Measurements from ENCODE around the gene SYT2. TPM values are rescaled to one million over a fixed set of nuclear protein-coding genes. Genes with fewer than 3 reads are reported as not detected.

Gene SYT2
- total RNA-seq, 1 experiment from 2014 or later, result not detected

DNA sequence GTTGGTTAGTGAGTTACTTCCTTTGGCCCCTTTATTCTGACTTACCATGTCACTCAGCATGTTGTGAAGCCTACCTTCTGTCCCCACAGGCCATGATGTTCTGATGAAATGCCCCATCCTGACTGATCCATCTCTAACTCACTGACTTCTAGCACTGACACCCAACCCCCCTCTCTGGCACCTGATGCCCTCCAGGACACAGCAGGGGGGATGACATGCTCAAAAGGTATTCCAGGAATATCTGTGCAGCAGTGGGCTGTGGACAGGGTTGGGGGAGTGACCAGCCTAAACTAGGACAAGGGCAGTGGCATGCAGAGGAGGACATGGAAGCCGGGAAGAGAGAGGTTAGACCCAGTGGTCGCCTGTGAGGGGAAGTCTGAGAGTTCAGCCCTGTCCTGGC lies 25.5 kb downstream of the SYT2 start:
- ChIA-PET CTCF (no interaction called here), RAD21 (ENCODE audit: low non-redundant PET in 1 of 2, low total read pairs in 2 of 2, uncharacterized antibody in 2 of 2, unreplicated experiment in 2 of 2) (no interaction called here), POLR2A (no interaction called here)
- Histone ChIP-seq H3K4me1 (ENCODE audit: control insufficient read depth in 1 of 2, insufficient read depth in 2 of 2, low read length in 2 of 2) (peaks cover 5 to 8% of the 10 kb centered on the region in 2 experiments; a peak in 3 of 4 replicates), H3K4me3 (replicated peaks in 1 of 2; ENCODE audit: low read depth in 1 of 2, low read length in 2 of 2) (no peak overlapping the region), H3K36me3 (ENCODE audit: control insufficient read depth in 1 of 2, insufficient read depth in 2 of 2, low read length in 2 of 2) (no peaks in the 10 kb centered on the region), H3K9me3 (ENCODE audit: control insufficient read depth in 1 of 2, insufficient read depth in 1 of 2, low read depth in 1 of 2, low read length in 2 of 2) (no peaks in the 10 kb centered on the region), H3K79me2 (ENCODE audit: insufficient read depth, low read length) (no peaks in the 10 kb centered on the region), H3K27ac (ENCODE audit: low read depth, low read length) (no peak overlapping the region), H3K9me2 (ENCODE audit: insufficient read depth) (no peaks in the 10 kb centered on the region), H4K20me1 (ENCODE audit: insufficient read depth) (no peaks in the 10 kb centered on the region), H2AFZ (ENCODE audit: low read depth, low read length, poor library complexity, severe bottlenecking) (no peak overlapping the region), H3K27me3 (ENCODE audit: insufficient read depth, low read length) (peaks cover 64% of the 10 kb centered on the region), H3K9ac (ENCODE audit: low read length) (no peak overlapping the region), H3K4me2 (ENCODE audit: low read length) (peak overlapping the region; percentile 40; the same call in 1 of the 2 replicates)
- intact Hi-C loops (cut with micrococcal nuclease), result no loop called here
- TF ChIP-seq POLR2A (IDR thresholded peaks at IDR 0.05; ENCODE audit: borderline replicate concordance, extremely low read depth, insufficient read depth, insufficient read length), result no peak
- BruUV-seq (replicated peaks), result no TSS peak
- DNase-seq (ENCODE audit: low read depth, low spot score) (no peak), ATAC-seq (no peak)

- Histone ChIP-seq H3K4me2 (ENCODE audit: low read length) (no peak overlapping the region), H3K9me2 (ENCODE audit: insufficient read depth) (no peaks in the 10 kb centered on the region), H3K27me3 (ENCODE audit: insufficient read depth, low read length) (peaks cover 47% of the 10 kb centered on the region), H3K9me3 (ENCODE audit: control insufficient read depth in 1 of 2, insufficient read depth in 1 of 2, low read depth in 1 of 2, low read length in 2 of 2) (no peaks in the 10 kb centered on the region), H4K20me1 (ENCODE audit: insufficient read depth) (no peaks in the 10 kb centered on the region), H3K36me3 (ENCODE audit: control insufficient read depth in 1 of 2, insufficient read depth in 2 of 2, low read length in 2 of 2) (no peaks in the 10 kb centered on the region), H3K4me1 (ENCODE audit: control insufficient read depth in 1 of 2, insufficient read depth in 2 of 2, low read length in 2 of 2) (peaks cover 5 to 8% of the 10 kb centered on the region in 2 experiments; a peak in 3 of 4 replicates), H3K4me3 (replicated peaks in 1 of 2; ENCODE audit: low read depth in 1 of 2, low read length in 2 of 2) (no peak overlapping the region), H3K9ac (ENCODE audit: low read length) (no peak overlapping the region), H3K79me2 (ENCODE audit: insufficient read depth, low read length) (no peaks in the 10 kb centered on the region), H2AFZ (ENCODE audit: low read depth, low read length, poor library complexity, severe bottlenecking) (no peak overlapping the region), H3K27ac (ENCODE audit: low read depth, low read length) (no peak overlapping the region)
- intact Hi-C loops (cut with micrococcal nuclease), result no loop called here
- ChIA-PET CTCF (no interaction called here), RAD21 (ENCODE audit: low non-redundant PET in 1 of 2, low total read pairs in 2 of 2, uncharacterized antibody in 2 of 2, unreplicated experiment in 2 of 2) (no interaction called here), POLR2A (interaction anchor here (0.7 kb wide), 1 partner anchor 10 kb away, joined by 3 read pairs; no protein-coding TSS in a partner anchor)
- BruUV-seq (replicated peaks), result no TSS peak
- no peak for DNase-seq (ENCODE audit: low read depth, low spot score)
- no peak for ATAC-seq
- TF ChIP-seq JUND (IDR thresholded peaks at IDR 0.05), result no peak
- no peak for TF ChIP-seq FOSL1 (IDR thresholded peaks at IDR 0.05; ENCODE audit: low read depth)
- TF ChIP-seq EZH2 (IDR thresholded peaks at IDR 0.05), result no peak
- TF ChIP-seq POLR2AphosphoS5 (IDR thresholded peaks at IDR 0.05; ENCODE audit: low read depth, low read length), result no peak
- no peak for TF ChIP-seq SP1 (IDR thresholded peaks at IDR 0.05; ENCODE audit: low read depth)
- no peak for TF ChIP-seq ZFX (IDR thresholded peaks at IDR 0.05)
- TF ChIP-seq ELF1 (IDR thresholded peaks at IDR 0.05; ENCODE audit: borderline replicate concordance, low read depth), result no peak
- TF ChIP-seq, protein P1, sequence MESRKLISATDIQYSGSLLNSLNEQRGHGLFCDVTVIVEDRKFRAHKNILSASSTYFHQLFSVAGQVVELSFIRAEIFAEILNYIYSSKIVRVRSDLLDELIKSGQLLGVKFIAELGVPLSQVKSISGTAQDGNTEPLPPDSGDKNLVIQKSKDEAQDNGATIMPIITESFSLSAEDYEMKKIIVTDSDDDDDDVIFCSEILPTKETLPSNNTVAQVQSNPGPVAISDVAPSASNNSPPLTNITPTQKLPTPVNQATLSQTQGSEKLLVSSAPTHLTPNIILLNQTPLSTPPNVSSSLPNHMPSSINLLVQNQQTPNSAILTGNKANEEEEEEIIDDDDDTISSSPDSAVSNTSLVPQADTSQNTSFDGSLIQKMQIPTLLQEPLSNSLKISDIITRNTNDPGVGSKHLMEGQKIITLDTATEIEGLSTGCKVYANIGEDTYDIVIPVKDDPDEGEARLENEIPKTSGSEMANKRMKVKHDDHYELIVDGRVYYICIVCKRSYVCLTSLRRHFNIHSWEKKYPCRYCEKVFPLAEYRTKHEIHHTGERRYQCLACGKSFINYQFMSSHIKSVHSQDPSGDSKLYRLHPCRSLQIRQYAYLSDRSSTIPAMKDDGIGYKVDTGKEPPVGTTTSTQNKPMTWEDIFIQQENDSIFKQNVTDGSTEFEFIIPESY (IDR thresholded peaks at IDR 0.05; ENCODE audit: extremely low read depth, insufficient replicate concordance, low read length), result no peak
- no peak for TF ChIP-seq SIN3A (IDR thresholded peaks at IDR 0.05; ENCODE audit: low read depth)
- no peak for TF ChIP-seq RAD21 (IDR thresholded peaks at IDR 0.05; ENCODE audit: low read depth)
- no peak for TF ChIP-seq YY1 (IDR thresholded peaks at IDR 0.05; ENCODE audit: extremely low read depth, insufficient replicate concordance, low read depth, low read length)
- no peak for TF ChIP-seq SRF (IDR thresholded peaks at IDR 0.05; ENCODE audit: low read depth)
- TF ChIP-seq CEBPB (IDR thresholded peaks at IDR 0.05; ENCODE audit: low read depth), result no peak
- TF ChIP-seq, protein P2, sequence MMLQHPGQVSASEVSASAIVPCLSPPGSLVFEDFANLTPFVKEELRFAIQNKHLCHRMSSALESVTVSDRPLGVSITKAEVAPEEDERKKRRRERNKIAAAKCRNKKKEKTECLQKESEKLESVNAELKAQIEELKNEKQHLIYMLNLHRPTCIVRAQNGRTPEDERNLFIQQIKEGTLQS (IDR thresholded peaks at IDR 0.05), result no peak
- TF ChIP-seq REST (IDR thresholded peaks at IDR 0.05; ENCODE audit: low read depth), result no peak
These were observed 27.2 kb downstream of the SYT2 start for GRCh38 chr1:202683029-202683428.
